Loucy (cell line): ENCODE results near the gene NPAS1.

Experiments
- EZH2phosphoT487 ChIP-seq: fragments of 200-600 bp; IDR thresholded peaks from 2 replicates; pipeline ENCODE4 v1.6.1; 2018; ENCODE audit warnings: antibody characterized with exemption, mild to moderate bottlenecking, moderate library complexity, borderline replicate concordance
- TF ChIP-seq, protein P1 (sequence below): fragments of 200-600 bp; sonication (generic); conservative IDR thresholded peaks from 2 replicates; pipeline ENCODE4 v1.5.1; 2014; ENCODE audit warnings: mild to moderate bottlenecking, antibody characterized with exemption, low read length

DNA sequence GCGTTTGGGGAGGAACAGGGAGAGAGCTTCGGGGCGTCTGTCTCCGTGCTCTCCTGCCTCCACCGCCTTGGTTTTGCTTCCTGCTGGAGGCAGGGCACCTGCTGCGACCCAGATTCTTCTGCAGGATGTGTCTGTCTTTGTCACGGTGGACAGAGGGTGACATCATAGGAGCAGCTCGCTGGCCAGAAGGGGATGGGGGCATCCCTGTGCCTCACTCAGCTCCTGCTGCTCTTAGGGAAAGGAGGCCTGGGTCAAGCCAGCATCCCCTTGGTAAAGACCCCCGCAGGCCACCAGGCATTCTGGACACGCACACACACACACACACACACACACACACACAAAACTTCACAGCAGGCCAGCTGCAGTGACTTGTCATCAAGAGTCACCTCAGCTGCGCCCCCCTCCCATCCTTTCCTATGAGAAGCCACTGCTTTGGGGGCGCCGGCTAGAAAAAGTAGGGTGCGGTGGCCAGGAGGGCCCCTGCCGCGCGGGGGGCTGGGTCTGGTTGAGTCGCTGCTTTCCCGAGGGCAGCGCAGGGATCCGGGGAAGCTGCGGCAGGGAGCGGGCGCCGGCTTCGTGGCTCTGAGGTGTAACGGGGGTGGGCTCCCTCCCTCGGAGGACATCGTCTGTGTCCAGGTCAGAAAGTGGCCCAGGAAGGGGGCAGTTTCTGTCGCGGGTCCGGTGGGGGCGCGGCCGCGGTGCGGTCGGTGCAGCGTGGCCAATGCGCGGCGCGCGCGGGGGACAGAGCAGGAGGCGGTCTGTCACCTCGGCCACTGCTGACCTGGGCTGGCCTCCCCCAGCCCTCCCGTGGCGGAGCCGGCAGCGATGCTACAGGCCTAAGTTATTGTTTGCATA is 15.8 kb upstream of the NPAS1 start:
- TF ChIP-seq, protein P1, sequence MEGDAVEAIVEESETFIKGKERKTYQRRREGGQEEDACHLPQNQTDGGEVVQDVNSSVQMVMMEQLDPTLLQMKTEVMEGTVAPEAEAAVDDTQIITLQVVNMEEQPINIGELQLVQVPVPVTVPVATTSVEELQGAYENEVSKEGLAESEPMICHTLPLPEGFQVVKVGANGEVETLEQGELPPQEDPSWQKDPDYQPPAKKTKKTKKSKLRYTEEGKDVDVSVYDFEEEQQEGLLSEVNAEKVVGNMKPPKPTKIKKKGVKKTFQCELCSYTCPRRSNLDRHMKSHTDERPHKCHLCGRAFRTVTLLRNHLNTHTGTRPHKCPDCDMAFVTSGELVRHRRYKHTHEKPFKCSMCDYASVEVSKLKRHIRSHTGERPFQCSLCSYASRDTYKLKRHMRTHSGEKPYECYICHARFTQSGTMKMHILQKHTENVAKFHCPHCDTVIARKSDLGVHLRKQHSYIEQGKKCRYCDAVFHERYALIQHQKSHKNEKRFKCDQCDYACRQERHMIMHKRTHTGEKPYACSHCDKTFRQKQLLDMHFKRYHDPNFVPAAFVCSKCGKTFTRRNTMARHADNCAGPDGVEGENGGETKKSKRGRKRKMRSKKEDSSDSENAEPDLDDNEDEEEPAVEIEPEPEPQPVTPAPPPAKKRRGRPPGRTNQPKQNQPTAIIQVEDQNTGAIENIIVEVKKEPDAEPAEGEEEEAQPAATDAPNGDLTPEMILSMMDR = no peak
- no peak for TF ChIP-seq EZH2phosphoT487
